ENCODE results near the gene DENR. TPM values are rescaled to one million over a fixed set of nuclear protein-coding genes. Genes with fewer than 3 reads are reported as not detected.

Gene DENR
- total and polyA plus RNA-seq, 2 of the 13 experiments (the other 11 are each of a cell fraction or from before 2014, with no cell fraction given): 30.0 to 59.1 TPM

- TF ChIP-seq RARG (CRISPR knock-in tag; IDR thresholded peaks at IDR 0.05; ENCODE audit: low read depth) (no peak), POGK (CRISPR knock-in tag; conservative IDR thresholded peaks at IDR 0.05) (peak; percentile 65; the same call in 1 of the 2 replicates), ZNF552 (CRISPR knock-in tag; IDR thresholded peaks at IDR 0.05; ENCODE audit: borderline replicate concordance) (peak; percentile 80; the same call in 1 of the 2 replicates), ZNF296 (CRISPR knock-in tag; conservative IDR thresholded peaks at IDR 0.05) (no peak), ZNF792 (CRISPR knock-in tag; IDR thresholded peaks at IDR 0.05) (no peak), ZNF430 (CRISPR knock-in tag; IDR thresholded peaks at IDR 0.05) (no peak), NCOR1 (IDR thresholded peaks at IDR 0.05; ENCODE audit: borderline replicate concordance, low read length) (no peak), ZNF747 (CRISPR knock-in tag; IDR thresholded peaks at IDR 0.05; ENCODE audit: borderline replicate concordance) (peak; percentile 91; the same call in 1 of the 2 replicates), NAIF1 (CRISPR knock-in tag; IDR thresholded peaks at IDR 0.05; ENCODE audit: borderline replicate concordance) (peak; percentile 72; the same call in 1 of the 2 replicates), IRF2 (CRISPR knock-in tag; IDR thresholded peaks at IDR 0.05) (peak; percentile 94), RORA (CRISPR knock-in tag; IDR thresholded peaks at IDR 0.05) (no peak), EP300 (IDR thresholded peaks at IDR 0.05; ENCODE audit: low read depth in 2 of 2, low read length in 2 of 2) (no peak), EP300 (CRISPR knock-in tag; IDR thresholded peaks at IDR 0.05; ENCODE audit: borderline replicate concordance) (peak; percentile 46; the same call in 1 of the 2 replicates), ZBTB46 (CRISPR knock-in tag; IDR thresholded peaks at IDR 0.05; ENCODE audit: borderline replicate concordance) (no peak), ADNP (CRISPR knock-in tag; IDR thresholded peaks at IDR 0.05) (no peak), ATAD3A (CRISPR knock-in tag; IDR thresholded peaks at IDR 0.05) (no peak), SYNCRIP (IDR thresholded peaks at IDR 0.05; ENCODE audit: insufficient read depth, low read depth, low read length) (no peak)
- TF ChIP-seq, protein P1, sequence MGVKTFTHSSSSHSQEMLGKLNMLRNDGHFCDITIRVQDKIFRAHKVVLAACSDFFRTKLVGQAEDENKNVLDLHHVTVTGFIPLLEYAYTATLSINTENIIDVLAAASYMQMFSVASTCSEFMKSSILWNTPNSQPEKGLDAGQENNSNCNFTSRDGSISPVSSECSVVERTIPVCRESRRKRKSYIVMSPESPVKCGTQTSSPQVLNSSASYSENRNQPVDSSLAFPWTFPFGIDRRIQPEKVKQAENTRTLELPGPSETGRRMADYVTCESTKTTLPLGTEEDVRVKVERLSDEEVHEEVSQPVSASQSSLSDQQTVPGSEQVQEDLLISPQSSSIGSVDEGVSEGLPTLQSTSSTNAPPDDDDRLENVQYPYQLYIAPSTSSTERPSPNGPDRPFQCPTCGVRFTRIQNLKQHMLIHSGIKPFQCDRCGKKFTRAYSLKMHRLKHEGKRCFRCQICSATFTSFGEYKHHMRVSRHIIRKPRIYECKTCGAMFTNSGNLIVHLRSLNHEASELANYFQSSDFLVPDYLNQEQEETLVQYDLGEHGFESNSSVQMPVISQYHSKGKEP (CRISPR knock-in tag; IDR thresholded peaks at IDR 0.05): 0 out of 2 replicates have a peak, but pooled peaks have one; percentile 49
- TF ChIP-seq, protein P2, sequence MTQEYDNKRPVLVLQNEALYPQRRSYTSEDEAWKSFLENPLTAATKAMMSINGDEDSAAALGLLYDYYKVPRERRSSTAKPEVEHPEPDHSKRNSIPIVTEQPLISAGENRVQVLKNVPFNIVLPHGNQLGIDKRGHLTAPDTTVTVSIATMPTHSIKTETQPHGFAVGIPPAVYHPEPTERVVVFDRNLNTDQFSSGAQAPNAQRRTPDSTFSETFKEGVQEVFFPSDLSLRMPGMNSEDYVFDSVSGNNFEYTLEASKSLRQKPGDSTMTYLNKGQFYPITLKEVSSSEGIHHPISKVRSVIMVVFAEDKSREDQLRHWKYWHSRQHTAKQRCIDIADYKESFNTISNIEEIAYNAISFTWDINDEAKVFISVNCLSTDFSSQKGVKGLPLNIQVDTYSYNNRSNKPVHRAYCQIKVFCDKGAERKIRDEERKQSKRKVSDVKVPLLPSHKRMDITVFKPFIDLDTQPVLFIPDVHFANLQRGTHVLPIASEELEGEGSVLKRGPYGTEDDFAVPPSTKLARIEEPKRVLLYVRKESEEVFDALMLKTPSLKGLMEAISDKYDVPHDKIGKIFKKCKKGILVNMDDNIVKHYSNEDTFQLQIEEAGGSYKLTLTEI (CRISPR knock-in tag; conservative IDR thresholded peaks at IDR 0.05): no peak
- TF ChIP-seq, protein P3, sequence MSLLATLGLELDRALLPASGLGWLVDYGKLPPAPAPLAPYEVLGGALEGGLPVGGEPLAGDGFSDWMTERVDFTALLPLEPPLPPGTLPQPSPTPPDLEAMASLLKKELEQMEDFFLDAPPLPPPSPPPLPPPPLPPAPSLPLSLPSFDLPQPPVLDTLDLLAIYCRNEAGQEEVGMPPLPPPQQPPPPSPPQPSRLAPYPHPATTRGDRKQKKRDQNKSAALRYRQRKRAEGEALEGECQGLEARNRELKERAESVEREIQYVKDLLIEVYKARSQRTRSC (CRISPR knock-in tag; IDR thresholded peaks at IDR 0.05; ENCODE audit: low read depth): no peak
Observed at GRCh38 chr12:122752464-122753318, at the start of gene DENR (continued).
